GM21447 (cell line): Measurements from ENCODE around the gene FOXF1.

ENCODE experiments used
- ATAC-seq: cut with Tn5 transposase; IDR thresholded peaks from one replicate; pipeline ENCODE4 v1.9.1; 2021; ENCODE audit not compliant: unreplicated experiment

Gene FOXF1

DNA sequence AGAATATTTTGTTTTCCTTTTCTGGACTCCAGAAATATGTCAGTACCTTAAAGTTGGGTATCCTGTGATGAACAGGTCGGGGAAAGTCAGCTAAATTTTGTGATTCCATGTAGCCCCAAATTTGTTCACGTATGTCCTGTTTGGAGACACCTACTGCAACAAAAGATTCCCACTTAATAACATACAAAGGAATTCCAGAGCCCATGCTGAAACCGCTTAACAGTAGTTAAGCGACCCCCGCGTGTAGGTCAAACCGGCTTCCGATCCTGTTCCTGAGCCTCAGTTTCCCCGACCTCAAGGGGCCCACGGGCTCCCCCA lies 44.2 kb downstream of the FOXF1 start:
- peak; percentile 20 for ATAC-seq

DNA sequence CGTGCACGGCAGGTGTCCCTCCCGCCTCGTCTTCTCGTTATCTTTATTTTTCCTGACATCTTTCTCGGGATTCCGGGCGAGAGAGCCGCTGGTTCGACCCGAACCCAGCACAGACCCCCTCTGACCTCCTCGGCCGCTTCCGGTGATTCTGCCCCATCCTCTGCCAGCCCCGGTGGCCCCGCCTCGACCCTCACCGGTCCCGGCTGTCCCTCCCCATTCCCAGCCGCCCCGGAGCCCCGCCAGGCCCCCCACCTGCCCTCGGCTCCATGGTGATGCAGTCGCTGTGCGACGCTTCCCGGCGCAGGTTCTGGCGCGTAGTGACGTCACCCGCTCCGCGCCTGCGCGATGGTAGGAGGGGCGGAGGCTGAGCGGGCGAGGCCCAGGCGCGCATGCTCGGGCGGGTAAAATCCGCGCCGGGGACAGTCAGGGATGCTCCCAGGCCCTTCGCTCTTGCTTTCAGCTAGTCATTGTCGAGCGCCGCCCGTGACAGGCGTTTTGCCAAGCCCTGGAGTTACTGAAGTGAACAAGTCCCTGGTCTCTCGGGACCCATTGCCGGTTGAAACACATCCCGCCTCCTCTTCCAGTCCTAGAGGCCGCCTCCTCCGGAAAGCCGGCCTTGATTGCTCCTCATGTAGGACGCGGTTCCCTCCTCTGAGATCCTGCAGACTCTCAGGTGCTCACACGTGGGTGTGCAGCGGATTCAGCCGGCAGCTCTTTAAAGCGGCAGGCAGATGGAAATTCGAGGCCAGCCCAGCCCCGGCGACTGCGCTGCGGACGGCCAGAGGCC lies 44.8 kb downstream of the FOXF1 start, which contains the start of gene MTHFSD:
MTHFSD (minus strand) TSS at position 319 of the 787 bp plus-strand sequence; CDS start at position 268, 51 bp downstream.
- ATAC-seq, result peak; percentile 82

DNA sequence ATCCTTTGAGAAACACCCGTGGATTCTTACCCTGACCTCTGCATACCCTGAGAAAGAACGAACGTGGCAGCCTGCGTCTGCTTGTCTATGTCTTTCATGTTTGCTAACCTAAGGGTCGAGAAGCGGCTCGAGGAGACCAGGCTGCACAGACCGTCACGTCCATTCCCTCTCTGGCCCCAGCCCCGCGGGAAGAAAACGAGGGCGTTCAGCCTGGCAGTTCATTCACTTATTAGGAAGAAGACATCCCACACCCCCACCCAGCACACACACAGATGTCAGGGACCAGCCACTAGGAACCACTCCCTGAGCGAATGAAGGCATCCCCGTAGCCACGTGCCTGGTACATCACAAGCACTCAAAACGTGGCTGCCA lies 45.4 kb downstream of the FOXF1 start:
- no peak for ATAC-seq

DNA sequence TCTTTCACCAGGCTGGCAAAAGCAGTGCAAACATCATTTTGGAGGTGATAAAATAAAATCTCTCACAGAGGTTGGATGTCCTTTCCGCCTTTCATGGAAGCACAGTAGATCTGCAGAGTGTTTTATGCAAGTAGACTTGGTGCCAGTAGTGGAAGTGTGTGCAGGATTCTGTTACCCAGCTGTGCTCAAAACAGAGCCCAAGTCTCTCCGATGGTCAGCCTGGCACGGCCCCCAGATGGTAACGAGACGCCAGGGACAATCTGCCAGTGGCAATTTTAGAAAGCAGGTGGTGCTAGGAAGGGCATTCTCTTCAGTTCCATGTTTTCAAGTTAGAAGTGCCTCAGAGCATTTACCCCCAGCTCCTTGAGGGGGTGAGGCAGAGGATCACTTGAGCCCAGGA lies 46.2 kb downstream of the FOXF1 start:
- ATAC-seq, result no peak

DNA sequence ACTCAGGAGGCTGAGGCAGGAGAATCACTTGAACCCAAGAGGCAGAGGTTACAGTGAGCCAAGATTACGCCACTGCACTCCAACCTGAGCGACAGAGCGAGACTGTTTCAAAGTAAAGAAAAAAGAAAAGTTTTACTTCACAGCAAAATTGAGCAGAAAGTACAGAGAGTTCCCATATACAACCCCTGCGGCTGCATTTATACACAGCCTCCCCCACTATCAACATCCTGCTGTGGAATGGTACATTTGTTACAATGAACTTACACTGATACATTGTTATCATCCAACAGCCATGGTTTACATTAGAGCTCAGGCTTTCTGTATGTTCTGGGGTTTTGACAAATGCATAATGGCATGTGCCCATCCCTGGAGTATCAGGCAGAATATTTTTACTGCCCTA lies 47.3 kb downstream of the FOXF1 start:
- ATAC-seq, result no peak

DNA sequence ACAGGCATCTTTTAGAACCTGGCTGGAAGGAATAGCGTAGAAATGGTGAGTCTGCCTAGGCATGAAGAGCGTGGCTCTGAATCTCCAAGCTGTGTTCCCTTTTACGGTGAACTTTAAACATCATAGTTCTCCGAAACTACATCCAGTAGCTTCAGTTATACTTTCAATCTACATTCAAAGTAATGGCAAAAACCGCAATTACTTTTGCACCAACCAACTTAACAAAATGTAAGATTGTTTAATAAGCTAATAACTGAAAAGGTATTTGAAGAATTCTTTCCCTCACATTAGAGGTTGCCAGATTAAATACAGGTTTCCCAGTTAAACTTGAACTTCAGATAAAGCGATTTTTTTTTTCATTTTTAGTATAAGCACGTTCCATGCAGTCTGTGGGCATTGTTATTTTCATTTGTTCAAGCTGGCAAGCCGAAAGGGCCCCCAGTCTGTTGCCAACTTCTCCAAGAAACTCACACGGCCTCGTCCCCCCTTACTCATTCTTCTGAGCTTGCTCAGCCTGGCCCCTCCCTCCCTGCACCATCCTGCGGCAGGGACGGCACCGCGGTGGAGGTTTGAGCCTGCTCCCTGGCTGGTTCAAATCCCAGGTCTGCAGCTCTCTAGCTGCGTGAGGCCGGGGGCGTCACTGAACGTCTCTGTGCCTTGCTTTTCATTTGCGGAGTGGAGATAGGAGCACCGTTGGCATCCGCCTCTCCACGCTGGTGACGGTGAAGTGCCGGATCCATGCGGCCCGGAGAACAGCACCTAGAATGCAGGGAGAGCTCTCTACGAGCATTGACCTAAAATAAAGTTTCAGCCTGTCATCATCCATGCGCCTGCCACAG lies 48.2 kb downstream of the FOXF1 start:
- no peak for ATAC-seq

DNA sequence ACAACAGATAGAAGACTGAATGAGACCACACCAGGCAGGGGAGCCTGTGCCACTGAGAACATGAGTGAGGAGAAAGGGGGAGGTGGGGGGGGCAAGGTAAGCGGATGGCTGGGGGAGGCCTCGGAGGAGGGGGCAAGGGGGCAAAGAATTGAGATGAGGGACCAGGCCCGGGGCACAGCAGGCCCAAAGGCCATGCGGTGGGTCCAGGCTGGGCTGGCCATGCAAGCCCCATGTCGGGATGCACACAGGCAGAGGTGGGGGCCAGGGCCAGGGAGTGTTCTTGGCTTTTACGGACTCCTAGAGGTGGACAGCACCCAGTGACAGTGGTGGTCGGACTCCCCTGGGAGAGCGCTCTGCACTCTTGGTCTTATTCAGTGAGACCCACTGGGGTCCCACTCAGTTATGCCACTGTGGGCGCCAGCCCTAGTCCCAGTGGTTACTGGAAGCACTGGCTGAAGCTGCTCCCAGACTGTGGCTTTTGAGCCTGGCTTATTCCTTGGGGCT lies 49.5 kb downstream of the FOXF1 start:
- no peak for ATAC-seq

DNA sequence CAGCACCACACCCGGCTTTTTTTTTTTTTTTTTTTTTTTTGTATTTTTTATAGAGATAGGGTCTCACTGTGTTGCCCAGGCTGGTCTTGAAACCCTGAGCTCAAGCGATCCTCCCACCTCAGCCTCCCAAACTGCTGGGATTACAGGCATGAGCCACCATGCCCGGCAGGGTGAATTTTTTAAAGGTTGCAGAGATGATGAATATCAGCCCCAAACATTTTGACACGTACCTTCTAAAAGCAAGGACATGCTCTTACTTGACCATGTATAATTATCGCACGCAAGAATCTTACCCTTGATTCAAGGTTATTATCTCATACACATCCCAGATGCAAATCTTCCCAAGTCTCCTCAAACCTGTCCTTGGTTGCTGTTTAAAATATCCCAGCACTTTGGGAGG lies 52.0 kb downstream of the FOXF1 start:
- ATAC-seq, result no peak

DNA sequence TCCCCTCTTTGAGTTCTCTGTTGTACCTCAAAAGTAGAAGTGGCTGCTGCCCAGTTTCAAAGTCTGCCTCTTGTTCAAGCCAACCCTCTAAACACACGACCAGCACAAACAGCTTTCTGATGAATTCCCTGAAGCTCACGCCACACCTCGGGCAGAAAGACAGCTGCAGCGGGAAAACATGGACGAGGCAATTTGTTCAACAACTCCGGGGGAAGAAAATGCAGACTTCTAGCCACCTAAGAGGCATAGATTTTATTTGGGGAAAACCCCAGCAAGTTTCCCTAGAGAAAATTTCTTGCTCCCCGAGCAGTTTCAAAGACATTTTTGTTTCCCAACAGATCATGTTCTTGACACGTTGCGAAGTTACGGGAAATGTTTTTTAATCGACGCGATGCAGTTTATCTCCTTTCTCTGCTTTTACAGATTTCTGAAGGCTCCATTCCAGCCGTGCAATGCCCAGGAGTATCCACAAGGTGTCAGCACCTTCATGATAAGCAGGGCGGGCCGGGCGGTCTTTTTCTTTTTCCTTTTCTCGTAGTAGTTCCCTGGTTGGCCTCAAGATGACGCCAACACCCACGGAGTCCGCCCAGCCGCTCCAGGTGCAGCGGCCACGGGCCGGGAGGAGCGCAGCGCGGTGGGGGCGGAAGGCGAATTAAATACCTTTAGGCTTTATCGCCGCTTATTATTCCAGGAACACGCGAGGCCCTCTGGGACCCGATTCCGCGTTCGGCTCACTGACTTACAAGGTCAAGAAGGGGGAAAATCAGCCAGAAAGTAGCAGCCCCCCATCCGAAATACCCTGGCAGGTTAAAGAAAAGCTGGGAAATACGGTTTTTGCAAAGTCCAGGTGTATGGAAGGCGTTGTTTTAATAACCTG lies 53.4 kb downstream of the FOXF1 start:
- no peak for ATAC-seq
